ENCODE results near the gene ANKRD6.

DNA sequence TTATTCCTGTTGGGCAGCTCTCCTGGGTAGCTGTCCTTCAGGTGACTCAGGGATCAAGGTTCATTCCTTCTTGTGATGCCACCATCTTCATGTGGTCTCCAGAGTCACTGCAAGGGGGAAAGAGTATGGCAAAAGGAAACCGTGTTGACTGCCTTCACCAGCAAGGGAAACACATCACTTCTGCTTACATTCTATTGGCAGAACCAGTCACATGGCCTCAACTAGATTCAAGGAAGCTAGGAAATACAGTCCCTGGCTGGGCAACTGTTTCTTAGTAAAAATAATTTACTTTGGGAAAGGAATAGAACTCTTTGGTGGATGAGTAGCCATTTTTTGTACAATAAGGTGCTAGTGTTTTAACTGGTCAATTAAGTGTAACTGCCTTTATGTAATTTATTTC is 5.3 kb downstream of the ANKRD6 start:
- no peak for TF ChIP-seq POLR2A (IDR thresholded peaks at IDR 0.05)
- TF ChIP-seq, protein P1, sequence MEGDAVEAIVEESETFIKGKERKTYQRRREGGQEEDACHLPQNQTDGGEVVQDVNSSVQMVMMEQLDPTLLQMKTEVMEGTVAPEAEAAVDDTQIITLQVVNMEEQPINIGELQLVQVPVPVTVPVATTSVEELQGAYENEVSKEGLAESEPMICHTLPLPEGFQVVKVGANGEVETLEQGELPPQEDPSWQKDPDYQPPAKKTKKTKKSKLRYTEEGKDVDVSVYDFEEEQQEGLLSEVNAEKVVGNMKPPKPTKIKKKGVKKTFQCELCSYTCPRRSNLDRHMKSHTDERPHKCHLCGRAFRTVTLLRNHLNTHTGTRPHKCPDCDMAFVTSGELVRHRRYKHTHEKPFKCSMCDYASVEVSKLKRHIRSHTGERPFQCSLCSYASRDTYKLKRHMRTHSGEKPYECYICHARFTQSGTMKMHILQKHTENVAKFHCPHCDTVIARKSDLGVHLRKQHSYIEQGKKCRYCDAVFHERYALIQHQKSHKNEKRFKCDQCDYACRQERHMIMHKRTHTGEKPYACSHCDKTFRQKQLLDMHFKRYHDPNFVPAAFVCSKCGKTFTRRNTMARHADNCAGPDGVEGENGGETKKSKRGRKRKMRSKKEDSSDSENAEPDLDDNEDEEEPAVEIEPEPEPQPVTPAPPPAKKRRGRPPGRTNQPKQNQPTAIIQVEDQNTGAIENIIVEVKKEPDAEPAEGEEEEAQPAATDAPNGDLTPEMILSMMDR (IDR thresholded peaks at IDR 0.05), result no peak

Measured in right lobe of liver (tissue), 4 donors.